OCI-LY3 (cell line): ENCODE data around the gene GLRX.
A peak's percentile ranks its signal among the peaks of the same experiment; 100 is the strongest.

Experiments used
- H2AFZ ChIP-seq: fragments of 200-600, 300-600 bp; shearing (Covaris generic); 2 replicates; pipeline ENCODE4 v1.6.0; 2014; ENCODE audit warnings: antibody characterized with exemption, low read depth, low read length
- H3K27ac ChIP-seq: fragments of 200-600, 300-600 bp; sonication (generic); 2 replicates; pipeline ENCODE4 v1.5.1; 2014; ENCODE audit warnings: mild to moderate bottlenecking, low read length, moderate library complexity, mixed read lengths
- H3K27me3 ChIP-seq: fragments of 200-600, 300-600 bp; sonication (generic); 2 replicates; pipeline ENCODE4 v1.6.1; 2014; ENCODE audit warnings: low read depth, low read length, mixed read lengths
- H3K36me3 ChIP-seq: fragments of 200-600, 300-600 bp; sonication (generic); replicated peaks from 2 replicates; pipeline ENCODE3; 2014; ENCODE audit warnings: low read depth, low read length, mixed read lengths
- H3K4me1 ChIP-seq: fragments of 300-600, 200-600 bp; sonication (generic); 2 replicates; pipeline ENCODE4 v1.6.1; 2014; ENCODE audit warnings: low read length, mixed read lengths
- H3K4me2 ChIP-seq: fragments of 200-600, 300-600 bp; sonication (generic); 2 replicates; pipeline ENCODE4 v1.6.1; 2014; ENCODE audit warnings: low read length, mixed read lengths
- H3K4me3 ChIP-seq: fragments of 300-600, 200-600 bp; sonication (generic); 2 replicates; pipeline ENCODE4 v1.5.1; 2014; ENCODE audit warnings: antibody characterized with exemption, mild to moderate bottlenecking, low read length, moderate library complexity
- H3K79me2 ChIP-seq: fragments of 300-600, 200-600 bp; shearing (Covaris generic); 2 replicates; pipeline ENCODE4 v1.6.1; 2014; ENCODE audit warnings: mild to moderate bottlenecking, low read length, mixed read lengths
- H3K9ac ChIP-seq: fragments of 300-600, 200-600 bp; shearing (Covaris generic); 2 replicates; pipeline ENCODE4 v1.6.0; 2014; ENCODE audit warnings: mild to moderate bottlenecking, low read length, moderate library complexity
- H3K9me3 ChIP-seq: fragments of 200-600, 300-600 bp; shearing (Covaris generic); 2 replicates; pipeline ENCODE4 v1.6.1; 2014; ENCODE audit warnings: low read length, mixed read lengths; ENCODE audit not compliant: insufficient read depth
- H4K20me1 ChIP-seq: fragments of 200-600, 300-600 bp; sonication (generic); 2 replicates; pipeline ENCODE4 v1.6.1; 2016; ENCODE audit warnings: low read length, mixed read lengths; ENCODE audit not compliant: insufficient read depth
- CTCF ChIP-seq: fragments of 200-600, 300-600 bp; sonication (generic); IDR thresholded peaks from 2 replicates; pipeline ENCODE4 v1.5.1; 2014; ENCODE audit warnings: antibody characterized with exemption, low read length, low read depth
- EZH2phosphoT487 ChIP-seq: fragments of 200-600 bp; shearing (Covaris generic); IDR thresholded peaks from 2 replicates; pipeline ENCODE4 v1.6.1; 2018; ENCODE audit warnings: antibody characterized with exemption, mixed run types, low read depth

The GLRX gene

GRCh38 chr5:95822043-95822541 lies 434 bp downstream of the GLRX start:
- Histone ChIP-seq H3K79me2 (no peaks in the 10 kb centered on the region), H4K20me1 (no peaks in the 10 kb centered on the region), H3K9ac (peak overlapping the region; percentile 75), H3K4me2 (peak overlapping the region; percentile 99), H3K4me3 (peak overlapping the region; percentile 97), H3K27me3 (no peaks in the 10 kb centered on the region), H3K27ac (peak overlapping the region; percentile 76), H3K36me3 (no peaks in the 10 kb centered on the region), H3K9me3 (no peaks in the 10 kb centered on the region), H2AFZ (peak overlapping the region; percentile 81), H3K4me1 (peaks cover 42% of the 10 kb centered on the region)
- TF ChIP-seq CTCF = no peak
- TF ChIP-seq EZH2phosphoT487 = no peak

GRCh38 chr5:95821110-95822021 lies 1.2 kb downstream of the GLRX start:
- Histone ChIP-seq H3K9ac (peak overlapping the region; percentile 75), H3K9me3 (no peaks in the 10 kb centered on the region), H3K36me3 (no peaks in the 10 kb centered on the region), H3K27ac (peak overlapping the region; percentile 76), H3K27me3 (no peaks in the 10 kb centered on the region), H3K79me2 (no peaks in the 10 kb centered on the region), H4K20me1 (no peaks in the 10 kb centered on the region), H3K4me1 (peaks cover 42% of the 10 kb centered on the region), H2AFZ (no peak overlapping the region; the same call in 1 of the 2 replicates), H3K4me3 (peak overlapping the region; percentile 97), H3K4me2 (peak overlapping the region; percentile 99)
- TF ChIP-seq EZH2phosphoT487 (no peak), CTCF (no peak)

- peak overlapping the region; percentile 94 for H3K4me2 ChIP-seq
- peak overlapping the region; percentile 34; the same call in 1 of the 2 replicates for H2AFZ ChIP-seq
- H3K9ac ChIP-seq = peak overlapping the region; percentile 30; the same call in 1 of the 2 replicates
Measured at GRCh38 chr5:95818181-95819147, 4.1 kb downstream of the GLRX start.

More at GRCh38 chr5:95818181-95819147, 4.1 kb downstream of the GLRX start:
- no peak overlapping the region for H3K27ac ChIP-seq
- peaks cover 32% of the 10 kb centered on the region for H3K4me1 ChIP-seq
- TF ChIP-seq CTCF = no peak
- TF ChIP-seq EZH2phosphoT487 = no peak
- H3K79me2 ChIP-seq = no peaks in the 10 kb centered on the region
- no peaks in the 10 kb centered on the region for H4K20me1 ChIP-seq
- H3K27me3 ChIP-seq = no peaks in the 10 kb centered on the region
- H3K4me3 ChIP-seq = peak overlapping the region; percentile 70
- no peaks in the 10 kb centered on the region for H3K36me3 ChIP-seq
- H3K9me3 ChIP-seq = no peaks in the 10 kb centered on the region
